HG02571 (cell line): ENCODE results near the gene SLC25A33.
A peak's percentile ranks its signal among the peaks of the same experiment; 100 is the strongest.

ENCODE experiments used
- ATAC-seq: cut with Tn5 transposase; IDR thresholded peaks from one replicate; pipeline ENCODE4 v1.9.1; 2021; ENCODE audit warnings: mild to moderate bottlenecking, moderate library complexity; ENCODE audit not compliant: unreplicated experiment

Gene SLC25A33

GRCh38 chr1:9586147-9586766 is 47.0 kb downstream of the SLC25A33 start:
- ATAC-seq: no peak

GRCh38 chr1:9588551-9589143 is 49.4 kb downstream of the SLC25A33 start, which contains the start of gene TMEM201:
Gene TMEM201 (plus strand): TSS chr1:9588911. CDS start chr1:9588931, 20 bp downstream.
- peak; percentile 70 for ATAC-seq

- ATAC-seq: no peak
Measured at GRCh38 chr1:9589144-9589718, 50.0 kb downstream of the SLC25A33 start.

GRCh38 chr1:9589719-9590157 is 50.5 kb downstream of the SLC25A33 start:
- no peak for ATAC-seq

GRCh38 chr1:9590201-9590600 is 50.9 kb downstream of the SLC25A33 start:
- no peak for ATAC-seq

- ATAC-seq: no peak
Measured at GRCh38 chr1:9590945-9591668, 51.8 kb downstream of the SLC25A33 start.

GRCh38 chr1:9591669-9592509 is 52.6 kb downstream of the SLC25A33 start:
- ATAC-seq: no peak

- no peak for ATAC-seq
Measured at GRCh38 chr1:9592510-9593075, 53.3 kb downstream of the SLC25A33 start.

- ATAC-seq: no peak
Measured at GRCh38 chr1:9593147-9593491, 53.9 kb downstream of the SLC25A33 start.

- ATAC-seq: no peak
Measured at GRCh38 chr1:9593492-9594465, 54.5 kb downstream of the SLC25A33 start.

- no peak for ATAC-seq
Measured at GRCh38 chr1:9594471-9595155, 55.3 kb downstream of the SLC25A33 start.

- no peak for ATAC-seq
Measured at GRCh38 chr1:9595156-9595967, 56.1 kb downstream of the SLC25A33 start.

GRCh38 chr1:9595968-9596340 is 56.7 kb downstream of the SLC25A33 start:
- ATAC-seq: no peak

- no peak for ATAC-seq
Measured at GRCh38 chr1:9596415-9597123, 57.3 kb downstream of the SLC25A33 start.

GRCh38 chr1:9597361-9598315 is 58.4 kb downstream of the SLC25A33 start:
- ATAC-seq: no peak

- no peak for ATAC-seq
Measured at GRCh38 chr1:9598316-9598700, 59.0 kb downstream of the SLC25A33 start.
